C4-2B (cell line): ENCODE data around the gene PRDM8.

Experiments used
- CTCF ChIP-seq: fragments of 450-650 bp; conservative IDR thresholded peaks from 2 replicates; pipeline ENCODE4 v1.5.1; 2017; ENCODE audit warnings: mild to moderate bottlenecking
- ZFX ChIP-seq: fragments of 450-650 bp; IDR thresholded peaks from 2 replicates; pipeline ENCODE4 v1.6.1; 2017

GRCh38 chr4:80178964-80179363, 18.3 kb upstream of the PRDM8 start:
- TF ChIP-seq CTCF = no peak
- TF ChIP-seq ZFX = no peak
